Suprapubic skin (tissue), 4 donors: ENCODE data around the gene KCNH1.

ENCODE experiments used
- CTCF ChIP-seq, 2 donors: fragments of 200-600 bp in 1 of 2; fragments of 450-650 bp in 1 of 2; sonication (generic) in 1 of 2; IDR thresholded peaks; one replicate each; pipeline ENCODE4 v1.5.1; 2016 to 2019; ENCODE audit warnings: antibody characterized with exemption in 2 of 2, mild to moderate bottlenecking in 1 of 2, moderate library complexity in 1 of 2
- EP300 ChIP-seq: sonication (generic); formaldehyde crosslinking; IDR thresholded peaks from one replicate; pipeline ENCODE4 v1.6.1; 2017; ENCODE audit warnings: antibody characterized with exemption
- POLR2AphosphoS5 ChIP-seq, 3 donors: sonication (generic); formaldehyde crosslinking; IDR thresholded peaks; one replicate each; pipeline ENCODE4 v1.6.1; 2017; ENCODE audit warnings: antibody characterized with exemption in 3 of 3

GRCh38 chr1:210817385-210818275 lies 316.3 kb downstream of the KCNH1 start:
- no peak for TF ChIP-seq POLR2AphosphoS5 (IDR thresholded peaks at IDR 0.05)
- no peak for TF ChIP-seq CTCF (IDR thresholded peaks at IDR 0.05)
- TF ChIP-seq EP300: no peak
